HepG2 (cell line): ENCODE measurements around the gene MAN1B1. TPM values are rescaled to one million over a fixed set of nuclear protein-coding genes. Genes with fewer than 3 reads are reported as not detected.

Experiments used
- AFF4 ChIP-seq: sonication (generic); formaldehyde crosslinking; IDR thresholded peaks from 2 replicates; pipeline ENCODE4 v1.4.0; 2020; ENCODE audit warnings: missing genetic modification reagents
- CBFB ChIP-seq: sonication (generic); formaldehyde crosslinking; IDR thresholded peaks from 2 replicates; pipeline ENCODE4 v1.4.0; 2020; ENCODE audit warnings: missing genetic modification reagents
- CREM ChIP-seq, 2 experiments: sonication (generic) in 1 of 2; formaldehyde crosslinking in 1 of 2; IDR thresholded peaks; 2 replicates each; pipeline versions ENCODE4 v1.4.0 to v1.6.1; 2016 to 2020; ENCODE audit warnings: antibody characterized with exemption in 1 of 2, mild to moderate bottlenecking in 1 of 2, missing genetic modification reagents in 1 of 2
- FOXP1 ChIP-seq, 2 experiments: fragments of 450-650 bp in 1 of 2; IDR thresholded peaks; 2 replicates each; pipeline ENCODE4 v1.6.1; 2017 to 2018; ENCODE audit warnings: antibody characterized with exemption in 1 of 2
- GABPB1 ChIP-seq: IDR thresholded peaks from 2 replicates; pipeline ENCODE4 v1.6.1; 2016; ENCODE audit warnings: mild to moderate bottlenecking, missing genetic modification reagents, moderate library complexity, missing compliant biosample characterization
- MNT ChIP-seq: fragments of 450-650 bp; IDR thresholded peaks from 2 replicates; pipeline ENCODE4 v1.6.1; 2016
- MTA1 ChIP-seq: sonication (generic); formaldehyde crosslinking; IDR thresholded peaks from 2 replicates; pipeline ENCODE4 v1.4.0; 2020; ENCODE audit warnings: missing genetic modification reagents, mild to moderate bottlenecking, borderline replicate concordance
- NR3C1 ChIP-seq: sonication (generic); formaldehyde crosslinking; IDR thresholded peaks from 2 replicates; pipeline ENCODE4 v1.4.0; 2020; ENCODE audit warnings: missing genetic modification reagents
- RCOR2 ChIP-seq: IDR thresholded peaks from 2 replicates; pipeline ENCODE4 v1.6.1; 2016; ENCODE audit warnings: missing biosample characterization, missing genetic modification reagents
- RELA ChIP-seq: sonication (generic); formaldehyde crosslinking; IDR thresholded peaks from 2 replicates; pipeline ENCODE4 v1.4.0; 2020; ENCODE audit warnings: missing genetic modification reagents
- SIX1 ChIP-seq: sonication (generic); formaldehyde crosslinking; IDR thresholded peaks from 2 replicates; pipeline ENCODE4 v1.4.0; 2020; ENCODE audit warnings: missing genetic modification reagents, borderline replicate concordance
- YEATS2 ChIP-seq: sonication (generic); formaldehyde crosslinking; IDR thresholded peaks from 2 replicates; pipeline ENCODE4 v1.4.0; 2020; ENCODE audit warnings: missing genetic modification reagents, borderline replicate concordance
- ZBTB7B ChIP-seq: sonication (generic); formaldehyde crosslinking; IDR thresholded peaks from 2 replicates; pipeline ENCODE4 v1.4.0; 2020; ENCODE audit warnings: missing genetic modification reagents
- ZKSCAN1 ChIP-seq: fragments of 150-350 bp; IDR thresholded peaks from 2 replicates; pipeline ENCODE4 v1.6.1; 2014; ENCODE audit warnings: low read length
- ZMYM4 ChIP-seq: sonication (generic); formaldehyde crosslinking; IDR thresholded peaks from 2 replicates; pipeline ENCODE4 v1.8.1; 2023; ENCODE audit warnings: mild to moderate bottlenecking, missing genetic modification reagents
- ZNF264 ChIP-seq: sonication (generic); formaldehyde crosslinking; IDR thresholded peaks from 2 replicates; pipeline ENCODE4 v1.4.0; 2020; ENCODE audit warnings: missing genetic modification reagents
- ZNF619 ChIP-seq: sonication (generic); formaldehyde crosslinking; IDR thresholded peaks from 2 replicates; pipeline ENCODE4 v1.4.0; 2020; ENCODE audit warnings: mild to moderate bottlenecking, missing genetic modification reagents
- ZNF792 ChIP-seq: IDR thresholded peaks from 2 replicates; pipeline ENCODE4 v1.6.1; 2016
- ZNF883 ChIP-seq: sonication (generic); formaldehyde crosslinking; IDR thresholded peaks from 2 replicates; pipeline ENCODE4 v1.5.1; 2020; ENCODE audit warnings: mild to moderate bottlenecking, missing genetic modification reagents; ENCODE audit errors: not compliant biosample characterization
- ZSCAN25 ChIP-seq: sonication (generic); formaldehyde crosslinking; IDR thresholded peaks from 2 replicates; pipeline ENCODE4 v1.8.0; 2022; ENCODE audit warnings: mild to moderate bottlenecking, missing genetic modification reagents
- polyA plus RNA-seq, 8 experiments: library from polyadenylated mRNA; depleted of rRNA in 3 of 8; stranded (reverse) in 7 of 8; unstranded in 1 of 8; fragments of >200 nt; fragmentation: Illumina TruSeq in 4 of 8; extraction: Trizol in 4 of 8; gene quantifications; 2 replicates each; pipeline versions ENCODE4 v1.2.1 to v1.2.3, GENCODE V29; 2011 to 2016; ENCODE audit warnings: low read depth in 4 of 8, missing spikeins in 1 of 8, mixed read lengths in 1 of 8; ENCODE audit not compliant: insufficient read depth in 1 of 8
- total RNA-seq, 5 experiments: library from RNA; depleted of rRNA; stranded (reverse); fragments of >200 nt; fragmentation: Illumina TruSeq; extraction: Trizol; gene quantifications; 2 replicates each; pipeline ENCODE4 v1.2.3, GENCODE V29; 2016; ENCODE audit warnings: low read depth in 1 of 5
- TF ChIP-seq, protein P1 (sequence below): sonication (generic); formaldehyde crosslinking; IDR thresholded peaks from 2 replicates; pipeline ENCODE4 v1.5.1; 2020; ENCODE audit warnings: mild to moderate bottlenecking, missing genetic modification reagents, moderate library complexity
- TF ChIP-seq, protein P2 (sequence below): sonication (generic); formaldehyde crosslinking; IDR thresholded peaks from 2 replicates; pipeline ENCODE4 v1.4.0; 2020; ENCODE audit warnings: missing genetic modification reagents
- TF ChIP-seq, protein P3 (sequence below): conservative IDR thresholded peaks from 2 replicates; pipeline ENCODE4 v1.6.1; 2018; ENCODE audit warnings: missing genetic modification reagents

Gene MAN1B1
- total and polyA plus RNA-seq, 2 of the 13 experiments (the other 11 are each of a cell fraction or from before 2014, with no cell fraction given): 48.9 to 59.5 TPM

DNA sequence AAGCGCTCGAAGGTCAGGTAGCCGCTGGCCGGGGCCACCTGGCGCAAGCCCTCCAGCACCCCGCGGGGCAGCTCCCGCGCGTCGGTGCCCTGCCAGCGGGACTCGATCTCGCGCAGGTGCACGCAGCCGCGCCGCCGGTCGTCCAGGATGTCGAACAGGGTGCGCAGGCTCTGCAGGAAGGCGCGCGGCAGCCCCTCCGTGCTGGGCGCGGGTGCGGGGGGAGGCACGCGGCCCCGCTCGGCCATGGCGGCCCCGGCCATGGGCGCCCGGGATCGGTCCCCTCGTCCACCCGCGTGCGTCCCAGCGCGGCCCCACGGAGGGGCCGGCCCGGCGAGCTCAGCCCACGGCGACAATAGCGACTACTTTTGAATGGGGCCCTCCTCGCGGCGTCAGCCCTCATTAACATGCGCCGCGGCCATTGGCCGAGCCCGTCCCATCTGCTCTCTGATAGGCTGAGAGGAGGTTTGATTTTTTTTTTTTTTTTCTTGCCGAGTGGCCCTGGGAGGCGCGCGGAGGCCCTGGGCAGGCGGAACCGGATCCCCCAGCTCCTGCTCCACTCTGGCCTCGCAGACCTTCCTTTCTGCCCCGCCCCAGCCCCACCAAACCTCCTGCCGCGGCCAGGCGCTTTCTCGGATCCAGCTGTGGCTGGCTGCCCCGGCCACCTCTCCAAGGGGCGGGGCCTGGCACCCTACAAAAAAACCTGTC, 16.4 kb upstream of the MAN1B1 start, which contains the start of gene SAPCD2 (continued):
- TF ChIP-seq ZBTB7B (CRISPR knock-in tag) (no peak), NR3C1 (no peak), FOXP1 (IDR thresholded peaks at IDR 0.05) (no peak), FOXP1 (CRISPR knock-in tag; IDR thresholded peaks at IDR 0.05) (no peak), ZKSCAN1 (no peak), CREM (IDR thresholded peaks at IDR 0.05) (peak; percentile 32; the same call in 1 of the 2 replicates), CREM (CRISPR knock-in tag; IDR thresholded peaks at IDR 0.05) (no peak), ZMYM4 (CRISPR knock-in tag) (0 out of 2 replicates have a peak, but pooled peaks have one; percentile 42), MNT (no peak), CBFB (no peak), ZNF792 (peak; percentile 65), SIX1 (CRISPR knock-in tag) (peak; percentile 22; the same call in 1 of the 2 replicates), RELA (CRISPR knock-in tag) (no peak), GABPB1 (peak; percentile 74), ZNF883 (CRISPR knock-in tag) (no peak), MTA1 (CRISPR knock-in tag) (0 out of 2 replicates have a peak, but pooled peaks have one; percentile 18), ZNF264 (CRISPR knock-in tag) (no peak), ZNF619 (CRISPR knock-in tag) (no peak), AFF4 (CRISPR knock-in tag) (no peak), RCOR2 (no peak), ZSCAN25 (CRISPR knock-in tag) (no peak), YEATS2 (no peak)
- TF ChIP-seq, protein P1, sequence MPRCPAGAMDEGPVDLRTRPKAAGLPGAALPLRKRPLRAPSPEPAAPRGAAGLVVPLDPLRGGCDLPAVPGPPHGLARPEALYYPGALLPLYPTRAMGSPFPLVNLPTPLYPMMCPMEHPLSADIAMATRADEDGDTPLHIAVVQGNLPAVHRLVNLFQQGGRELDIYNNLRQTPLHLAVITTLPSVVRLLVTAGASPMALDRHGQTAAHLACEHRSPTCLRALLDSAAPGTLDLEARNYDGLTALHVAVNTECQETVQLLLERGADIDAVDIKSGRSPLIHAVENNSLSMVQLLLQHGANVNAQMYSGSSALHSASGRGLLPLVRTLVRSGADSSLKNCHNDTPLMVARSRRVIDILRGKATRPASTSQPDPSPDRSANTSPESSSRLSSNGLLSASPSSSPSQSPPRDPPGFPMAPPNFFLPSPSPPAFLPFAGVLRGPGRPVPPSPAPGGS (CRISPR knock-in tag): no peak
- TF ChIP-seq, protein P2, sequence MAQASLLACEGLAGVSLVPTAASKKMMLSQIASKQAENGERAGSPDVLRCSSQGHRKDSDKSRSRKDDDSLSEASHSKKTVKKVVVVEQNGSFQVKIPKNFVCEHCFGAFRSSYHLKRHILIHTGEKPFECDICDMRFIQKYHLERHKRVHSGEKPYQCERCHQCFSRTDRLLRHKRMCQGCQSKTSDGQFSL (CRISPR knock-in tag): no peak
- TF ChIP-seq, protein P3, sequence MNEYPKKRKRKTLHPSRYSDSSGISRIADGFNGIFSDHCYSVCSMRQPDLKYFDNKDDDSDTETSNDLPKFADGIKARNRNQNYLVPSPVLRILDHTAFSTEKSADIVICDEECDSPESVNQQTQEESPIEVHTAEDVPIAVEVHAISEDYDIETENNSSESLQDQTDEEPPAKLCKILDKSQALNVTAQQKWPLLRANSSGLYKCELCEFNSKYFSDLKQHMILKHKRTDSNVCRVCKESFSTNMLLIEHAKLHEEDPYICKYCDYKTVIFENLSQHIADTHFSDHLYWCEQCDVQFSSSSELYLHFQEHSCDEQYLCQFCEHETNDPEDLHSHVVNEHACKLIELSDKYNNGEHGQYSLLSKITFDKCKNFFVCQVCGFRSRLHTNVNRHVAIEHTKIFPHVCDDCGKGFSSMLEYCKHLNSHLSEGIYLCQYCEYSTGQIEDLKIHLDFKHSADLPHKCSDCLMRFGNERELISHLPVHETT (CRISPR knock-in tag): no peak; the same call in 1 of the 2 replicates
